SH-SY5Y (cell line): ENCODE data around the gene SDR42E1.

Experiments used
- GATA2 ChIP-seq: IDR thresholded peaks from 2 replicates; pipeline ENCODE4 v1.6.1; 2011; ENCODE audit warnings: mild to moderate bottlenecking, low read depth, low read length
- GATA3 ChIP-seq: IDR thresholded peaks from 2 replicates; pipeline ENCODE4 v1.6.1; 2011; ENCODE audit warnings: low read depth, mild to moderate bottlenecking, low read length, moderate library complexity

DNA sequence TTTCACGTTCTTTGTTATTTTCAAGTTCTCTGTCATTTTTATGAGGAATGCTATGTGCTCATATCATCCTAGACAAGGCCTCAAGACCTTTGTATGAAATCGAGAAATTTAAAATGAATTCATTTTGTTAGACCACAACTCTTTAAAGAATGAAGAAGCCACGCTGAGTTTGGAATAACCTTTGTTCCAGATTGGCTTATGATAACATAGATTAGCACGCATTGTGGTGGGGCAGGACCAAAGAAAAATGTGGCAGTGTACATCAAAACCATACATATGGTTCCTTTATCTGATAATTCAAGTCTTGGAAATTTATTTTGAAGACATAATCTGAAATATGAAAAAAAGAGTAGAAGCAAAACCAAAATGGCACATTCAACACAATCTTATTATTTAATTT lies 26.0 kb upstream of the SDR42E1 start:
- TF ChIP-seq GATA2 = no peak
- TF ChIP-seq GATA3 = no peak
